Karpas-422 (cell line): ENCODE data around the gene DDX54. TPM values are rescaled to one million over a fixed set of nuclear protein-coding genes. Genes with fewer than 3 reads are reported as not detected.

Experiments used
- DNase-seq: peaks from one replicate; pipeline ENCODE4 v3.0.0-alpha.2; 2015
- H2AFZ ChIP-seq: fragments of 200-600 bp; sonication (generic); 2 replicates; pipeline ENCODE4 v1.6.1; 2014; ENCODE audit warnings: antibody characterized with exemption, low read length, mixed read lengths
- H3K27ac ChIP-seq: fragments of 200-600 bp; sonication (generic); 2 replicates; pipeline ENCODE4 v1.5.1; 2014; ENCODE audit warnings: mild to moderate bottlenecking, low read length, moderate library complexity
- H3K27me3 ChIP-seq: fragments of 200-600 bp; sonication (generic); 2 replicates; pipeline ENCODE4 v1.6.1; 2014; ENCODE audit warnings: low read length, mixed read lengths
- H3K36me3 ChIP-seq: fragments of 200-600 bp; sonication (generic); 2 replicates; pipeline ENCODE4 v1.6.1; 2014; ENCODE audit warnings: low read length, mixed read lengths; ENCODE audit not compliant: insufficient read depth
- H3K4me1 ChIP-seq: fragments of 200-600 bp; sonication (generic); 2 replicates; pipeline ENCODE4 v1.6.1; 2014; ENCODE audit warnings: mild to moderate bottlenecking, low read length, mixed read lengths
- H3K4me2 ChIP-seq: fragments of 200-600 bp; sonication (generic); 2 replicates; pipeline ENCODE4 v1.6.1; 2014; ENCODE audit warnings: low read length, low read depth, mild to moderate bottlenecking; ENCODE audit not compliant: poor library complexity, severe bottlenecking
- H3K4me3 ChIP-seq: fragments of 200-600 bp; sonication (generic); 2 replicates; pipeline ENCODE4 v1.5.1; 2014; ENCODE audit warnings: mild to moderate bottlenecking, antibody characterized with exemption, low read length, mixed read lengths
- H3K79me2 ChIP-seq: fragments of 200-600 bp; sonication (generic); 2 replicates; pipeline ENCODE4 v1.6.1; 2014; ENCODE audit warnings: mild to moderate bottlenecking, low read length, mixed read lengths
- H3K9ac ChIP-seq: fragments of 200-600 bp; sonication (generic); 2 replicates; pipeline ENCODE4 v1.6.0; 2014; ENCODE audit warnings: low read length
- H3K9me2 ChIP-seq: fragments of 200-600 bp; sonication (generic), shearing (Covaris generic); replicated peaks from 2 replicates; pipeline ENCODE4 v1.6.0; 2014; ENCODE audit warnings: mild to moderate bottlenecking, low read length, moderate library complexity; ENCODE audit not compliant: insufficient read depth
- H3K9me3 ChIP-seq: fragments of 300-700, 200-600 bp; sonication (generic); 2 replicates; pipeline ENCODE4 v1.6.1; 2014; ENCODE audit warnings: low read length, mixed read lengths
- H4K20me1 ChIP-seq: fragments of 200-600 bp; sonication (generic); 2 replicates; pipeline ENCODE4 v1.6.1; 2014; ENCODE audit warnings: mild to moderate bottlenecking, antibody characterized with exemption, low read length, low read depth; ENCODE audit not compliant: insufficient read depth
- total RNA-seq: library from RNA; depleted of rRNA; stranded (reverse); fragments of >200 nt; shearing (Covaris generic); gene quantifications from 2 replicates; pipeline ENCODE4 v1.2.3, GENCODE V29; 2014; ENCODE audit warnings: low replicate concordance

Gene DDX54
- total RNA-seq, 1 experiment from 2014 or later: 28.2 TPM

GRCh38 chr12:113135178-113136127 lies 49.8 kb downstream of the DDX54 start, which contains the start of gene RASAL1:
Gene RASAL1 (minus strand): TSS chr12:113135761. CDS start chr12:113135462, 299 bp downstream.
- H3K9me3 ChIP-seq: no peaks in the 10 kb centered on the region
- H3K27ac ChIP-seq: no peak within 1 kb of the TSS
- H2AFZ ChIP-seq: peak within 1 kb of the TSS; percentile 90; the same call in 1 of the 2 replicates
- H3K79me2 ChIP-seq: no peaks in the 10 kb centered on the region
- H3K9ac ChIP-seq: peak within 1 kb of the TSS; percentile 63
- H3K36me3 ChIP-seq: no peaks in the 10 kb centered on the region
- H3K4me3 ChIP-seq: peak within 1 kb of the TSS; percentile 62
- no peaks in the 10 kb centered on the region for H3K27me3 ChIP-seq
- no peaks in the 10 kb centered on the region for H4K20me1 ChIP-seq
- H3K9me2 ChIP-seq: no peaks in the 10 kb centered on the region
- peak within 1 kb of the TSS; percentile 80 for H3K4me2 ChIP-seq
- DNase-seq: peak; percentile 96
- peaks cover 47% of the 10 kb centered on the region for H3K4me1 ChIP-seq

GRCh38 chr12:113134521-113134951 lies 50.7 kb downstream of the DDX54 start:
- Histone ChIP-seq H2AFZ (no peak overlapping the region), H3K9me3 (no peaks in the 10 kb centered on the region), H4K20me1 (no peaks in the 10 kb centered on the region), H3K4me2 (peak overlapping the region; percentile 80), H3K27me3 (no peaks in the 10 kb centered on the region), H3K79me2 (no peaks in the 10 kb centered on the region), H3K36me3 (no peaks in the 10 kb centered on the region), H3K9ac (peak overlapping the region; percentile 63), H3K27ac (no peak overlapping the region), H3K9me2 (no peaks in the 10 kb centered on the region), H3K4me3 (peak overlapping the region; percentile 62; the same call in 1 of the 2 replicates), H3K4me1 (peaks cover 56% of the 10 kb centered on the region)
- DNase-seq: no peak

GRCh38 chr12:113134071-113134470 lies 51.2 kb downstream of the DDX54 start:
- H4K20me1 ChIP-seq: no peaks in the 10 kb centered on the region
- no peaks in the 10 kb centered on the region for H3K9me2 ChIP-seq
- peak overlapping the region; percentile 62; the same call in 1 of the 2 replicates for H3K4me3 ChIP-seq
- H3K27me3 ChIP-seq: no peaks in the 10 kb centered on the region
- no peak overlapping the region for H2AFZ ChIP-seq
- no peaks in the 10 kb centered on the region for H3K36me3 ChIP-seq
- H3K27ac ChIP-seq: no peak overlapping the region
- no peak for DNase-seq
- peak overlapping the region; percentile 63; the same call in 1 of the 2 replicates for H3K9ac ChIP-seq
- H3K4me2 ChIP-seq: peak overlapping the region; percentile 80
- H3K9me3 ChIP-seq: no peaks in the 10 kb centered on the region
- peaks cover 61% of the 10 kb centered on the region for H3K4me1 ChIP-seq
- H3K79me2 ChIP-seq: no peaks in the 10 kb centered on the region

GRCh38 chr12:113133666-113134065 lies 51.6 kb downstream of the DDX54 start:
- Histone ChIP-seq H2AFZ (no peak overlapping the region), H3K4me1 (peaks cover 65% of the 10 kb centered on the region), H3K9ac (0 out of 2 replicates have a peak overlapping the region, but pooled peaks have one; percentile 63), H3K4me3 (peak overlapping the region; percentile 62; the same call in 1 of the 2 replicates), H4K20me1 (no peaks in the 10 kb centered on the region), H3K27me3 (no peaks in the 10 kb centered on the region), H3K4me2 (peak overlapping the region; percentile 80), H3K9me3 (no peaks in the 10 kb centered on the region), H3K36me3 (no peaks in the 10 kb centered on the region), H3K9me2 (no peaks in the 10 kb centered on the region), H3K27ac (no peak overlapping the region), H3K79me2 (no peaks in the 10 kb centered on the region)
- no peak for DNase-seq

GRCh38 chr12:113133036-113133435 lies 52.2 kb downstream of the DDX54 start:
- Histone ChIP-seq H3K9me2 (no peaks in the 10 kb centered on the region), H3K9ac (no peak overlapping the region), H4K20me1 (no peaks in the 10 kb centered on the region), H2AFZ (no peak overlapping the region), H3K79me2 (no peaks in the 10 kb centered on the region), H3K4me3 (no peak overlapping the region), H3K9me3 (no peaks in the 10 kb centered on the region), H3K36me3 (no peaks in the 10 kb centered on the region), H3K4me2 (no peak overlapping the region), H3K27me3 (no peaks in the 10 kb centered on the region), H3K4me1 (peaks cover 69% of the 10 kb centered on the region), H3K27ac (no peak overlapping the region)
- no peak for DNase-seq

GRCh38 chr12:113131556-113131955 lies 53.7 kb downstream of the DDX54 start:
- H3K9me3 ChIP-seq: no peaks in the 10 kb centered on the region
- DNase-seq: peak; percentile 63
- no peaks in the 10 kb centered on the region for H3K36me3 ChIP-seq
- H3K9ac ChIP-seq: peak overlapping the region; percentile 71
- H3K4me1 ChIP-seq: peaks cover 69% of the 10 kb centered on the region
- H3K4me2 ChIP-seq: peak overlapping the region; percentile 74
- no peak overlapping the region for H3K4me3 ChIP-seq
- no peaks in the 10 kb centered on the region for H3K9me2 ChIP-seq
- no peaks in the 10 kb centered on the region for H3K27me3 ChIP-seq
- no peak overlapping the region for H2AFZ ChIP-seq
- no peaks in the 10 kb centered on the region for H4K20me1 ChIP-seq
- H3K27ac ChIP-seq: peak overlapping the region; percentile 83; the same call in 1 of the 2 replicates
- H3K79me2 ChIP-seq: no peaks in the 10 kb centered on the region

GRCh38 chr12:113130457-113131135 lies 54.7 kb downstream of the DDX54 start:
- peak overlapping the region; percentile 71 for H3K9ac ChIP-seq
- H3K9me2 ChIP-seq: no peaks in the 10 kb centered on the region
- peak overlapping the region; percentile 4; the same call in 1 of the 2 replicates for H2AFZ ChIP-seq
- DNase-seq: peak; percentile 89
- no peaks in the 10 kb centered on the region for H4K20me1 ChIP-seq
- H3K4me1 ChIP-seq: peaks cover 61% of the 10 kb centered on the region
- peak overlapping the region; percentile 83 for H3K27ac ChIP-seq
- H3K79me2 ChIP-seq: no peaks in the 10 kb centered on the region
- no peaks in the 10 kb centered on the region for H3K27me3 ChIP-seq
- no peaks in the 10 kb centered on the region for H3K36me3 ChIP-seq
- no peaks in the 10 kb centered on the region for H3K9me3 ChIP-seq
- H3K4me2 ChIP-seq: peak overlapping the region; percentile 74
- H3K4me3 ChIP-seq: peak overlapping the region; percentile 62
